Measurements from ENCODE around the gene TRIM64C. TPM values are rescaled to one million over a fixed set of nuclear protein-coding genes. Genes with fewer than 3 reads are reported as not detected.
"Not testable (repeated sequence)": the region's sequence is repeated elsewhere in the genome, so short reads cannot be mapped to it uniquely, and the experiment has no call there.

Gene TRIM64C, protein sequence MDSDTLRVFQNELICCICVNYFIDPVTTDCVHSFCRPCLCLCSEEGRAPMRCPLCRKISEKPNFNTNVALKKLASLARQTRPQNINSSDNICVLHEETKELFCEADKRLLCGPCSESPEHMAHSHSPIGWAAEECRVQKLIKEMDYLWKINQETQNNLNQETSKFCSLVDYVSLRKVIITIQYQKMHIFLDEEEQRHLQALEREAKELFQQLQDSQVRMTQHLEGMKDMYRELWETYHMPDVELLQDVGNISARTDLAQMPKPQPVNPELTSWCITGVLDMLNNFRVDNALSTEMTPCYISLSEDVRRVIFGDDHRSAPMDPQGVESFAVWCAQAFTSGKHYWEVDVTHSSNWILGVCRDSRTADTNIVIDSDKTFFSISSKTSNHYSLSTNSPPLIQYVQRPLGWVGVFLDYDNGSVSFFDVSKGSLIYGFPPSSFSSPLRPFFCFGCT
- not detected for total RNA-seq

- H3K4me3 Mint-ChIP-seq; CTCF ChIA-PET; H3K4me1 Mint-ChIP-seq (ENCODE audit: low read depth); H3K27ac Mint-ChIP-seq; H3K27me3 Mint-ChIP-seq; DNase-seq; H3K9me3 Mint-ChIP-seq; H3K36me3 Mint-ChIP-seq; POLR2A ChIA-PET; intact Hi-C loops (cut with micrococcal nuclease): not testable (repeated sequence)
These were observed at the start of gene TRIM64C for GRCh38 chr11:49059012-49059411. TRIM64C (minus strand) TSS chr11:49059112; CDS start chr11:49059112, 0 bp downstream.

DNA sequence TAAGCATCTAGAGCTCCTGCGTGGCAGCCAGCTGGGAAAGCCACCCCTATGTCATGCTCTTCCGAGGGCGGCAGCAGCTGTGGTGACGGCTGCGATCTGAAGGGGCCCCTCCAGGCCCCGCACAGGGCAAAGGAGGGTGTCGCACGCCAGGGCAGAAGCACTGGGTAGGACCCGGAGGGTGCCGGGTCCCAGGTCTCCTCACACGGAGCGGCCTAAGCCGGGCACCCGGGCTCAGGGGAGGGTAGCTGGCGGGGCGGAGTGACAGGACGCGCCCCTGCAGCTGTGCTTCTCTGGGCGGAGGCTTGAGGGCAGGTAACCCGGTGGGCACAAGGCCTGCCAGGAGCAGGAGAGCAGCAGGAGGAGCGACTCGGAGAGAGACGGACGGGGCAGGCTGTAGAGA, 43.4 kb upstream of the TRIM64C start:
- CTCF ChIA-PET; H3K4me3 Mint-ChIP-seq; H3K4me1 Mint-ChIP-seq (ENCODE audit: low read depth); intact Hi-C loops (cut with micrococcal nuclease); POLR2A ChIA-PET; H3K9me3 Mint-ChIP-seq; H3K36me3 Mint-ChIP-seq; H3K27me3 Mint-ChIP-seq; H3K27ac Mint-ChIP-seq; DNase-seq: not testable (repeated sequence)

DNA sequence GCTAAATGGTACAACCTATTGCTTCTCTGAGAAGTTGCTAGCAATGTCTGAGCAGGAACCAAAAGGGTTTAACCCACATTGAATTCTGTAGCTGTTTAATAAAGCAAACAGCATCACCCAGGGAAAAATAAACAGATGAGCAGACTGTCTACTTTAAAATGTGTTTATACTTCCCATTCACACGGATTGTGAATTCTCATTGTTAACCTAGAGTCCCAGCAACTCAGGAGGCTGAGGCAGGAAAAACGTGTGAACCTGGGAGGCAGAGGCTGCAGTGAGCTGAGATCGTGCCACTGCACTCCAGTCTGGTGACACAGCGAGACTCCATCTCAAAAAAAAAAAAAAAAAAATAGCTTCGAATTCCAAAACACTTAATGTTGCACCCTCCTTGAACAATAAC, 11.0 kb upstream of the TRIM64C start:
- DNase-seq; H3K4me1 Mint-ChIP-seq (ENCODE audit: low read depth); H3K27ac Mint-ChIP-seq; H3K4me3 Mint-ChIP-seq; H3K27me3 Mint-ChIP-seq; H3K36me3 Mint-ChIP-seq; POLR2A ChIA-PET; CTCF ChIA-PET; H3K9me3 Mint-ChIP-seq; intact Hi-C loops (cut with micrococcal nuclease): not testable (repeated sequence)

GRCh38 chr11:49049821-49050220, 9.1 kb downstream of the TRIM64C start:
- H3K36me3 Mint-ChIP-seq; POLR2A ChIA-PET; H3K4me3 Mint-ChIP-seq; DNase-seq; H3K27me3 Mint-ChIP-seq; H3K4me1 Mint-ChIP-seq (ENCODE audit: low read depth); H3K9me3 Mint-ChIP-seq; intact Hi-C loops (cut with micrococcal nuclease); H3K27ac Mint-ChIP-seq; CTCF ChIA-PET: not testable (repeated sequence)

DNA sequence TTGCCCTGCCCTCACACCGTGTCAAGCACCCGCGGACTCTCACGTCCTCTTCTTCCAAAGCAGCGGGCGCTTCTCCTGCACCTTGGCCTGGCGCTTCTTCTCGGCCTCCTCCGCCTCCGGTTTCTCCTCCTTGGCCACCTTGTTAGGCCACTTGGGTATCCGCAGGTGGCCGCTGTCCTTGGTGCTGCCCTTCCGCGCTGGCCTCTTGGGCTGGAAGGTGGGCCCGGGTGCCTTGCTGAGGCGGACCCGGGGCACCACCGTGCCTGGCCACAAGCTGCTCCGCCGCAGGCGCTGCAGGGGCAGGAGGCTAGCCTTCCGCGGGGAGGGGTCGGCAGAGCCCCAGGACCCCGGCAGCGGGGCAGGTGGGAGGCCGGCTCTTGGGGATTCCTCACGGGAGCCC, 10.7 kb downstream of the TRIM64C start:
- H3K27me3 Mint-ChIP-seq; H3K27ac Mint-ChIP-seq; DNase-seq; H3K9me3 Mint-ChIP-seq; CTCF ChIA-PET; H3K36me3 Mint-ChIP-seq; H3K4me1 Mint-ChIP-seq (ENCODE audit: low read depth); POLR2A ChIA-PET; H3K4me3 Mint-ChIP-seq; intact Hi-C loops (cut with micrococcal nuclease): not testable (repeated sequence)

DNA sequence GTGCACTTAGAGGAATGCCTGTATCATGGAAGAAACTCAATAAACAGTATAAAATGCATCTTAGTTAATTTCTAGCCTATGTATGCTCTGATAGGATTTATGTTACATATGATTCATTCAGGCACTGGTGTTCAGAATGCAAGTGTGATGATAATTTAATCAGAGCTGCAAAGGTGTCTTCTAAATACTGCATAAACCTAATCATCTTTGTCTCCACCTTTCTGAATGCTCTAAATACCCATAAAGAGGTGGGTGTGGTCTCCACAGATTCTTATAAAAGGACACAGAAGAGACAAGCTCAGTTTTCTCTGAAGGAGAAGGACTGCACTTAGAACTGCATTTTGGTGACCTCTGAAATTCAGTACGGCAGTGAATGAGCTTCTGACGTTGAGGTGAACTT, 30.4 kb downstream of the TRIM64C start, which contains the start of gene TRIM49B:
TRIM49B (plus strand) TSS at position 301 of the 400 bp plus-strand sequence. CDS start 2,777 bp downstream, outside the sequence.
- H3K4me3 Mint-ChIP-seq; intact Hi-C loops (cut with micrococcal nuclease); H3K4me1 Mint-ChIP-seq (ENCODE audit: low read depth); H3K27me3 Mint-ChIP-seq; POLR2A ChIA-PET; H3K36me3 Mint-ChIP-seq; DNase-seq; CTCF ChIA-PET; H3K9me3 Mint-ChIP-seq; H3K27ac Mint-ChIP-seq: not testable (repeated sequence)

Other genes starting within 250 kb of the TRIM64C start
- not detected for gene TRIM51G, start 75.2 kb downstream of the TRIM64C start, total RNA-seq
- gene TRIM49B, start 30.3 kb downstream of the TRIM64C start, total RNA-seq, result not detected
- not detected for gene FOLH1, start 149.5 kb upstream of the TRIM64C start, total RNA-seq